Kidney (tissue), 14 donors: ENCODE data around the gene ASB10. TPM values are rescaled to one million over a fixed set of nuclear protein-coding genes. Genes with fewer than 3 reads are reported as not detected.

ENCODE experiments used
- DNase-seq, 5 donors: peaks; one replicate each; pipeline ENCODE4 v3.0.0-alpha.2; 2013 to 2020
- FAIRE-seq: peaks from 2 replicates; lab custom pipeline; 2012; peaks lifted over from hg19 to GRCh38; lab: Jason Lieb, UNC
- H3K27ac ChIP-seq, 2 donors: one replicate each; pipeline ENCODE4 v1.7.0; 2013; ENCODE audit warnings: low read depth in 2 of 2, low read length in 2 of 2, inconsistent platforms in 1 of 2
- H3K27me3 ChIP-seq: one replicate; pipeline ENCODE4 v1.7.1; 2013; ENCODE audit warnings: low read length, inconsistent platforms; ENCODE audit not compliant: control insufficient read depth, insufficient read depth
- H3K36me3 ChIP-seq, 3 donors: one replicate each; pipeline versions ENCODE4 v1.7.0 to v1.7.1; 2013; ENCODE audit warnings: low read length in 3 of 3, control low read depth in 1 of 3, inconsistent platforms in 1 of 3; ENCODE audit not compliant: insufficient read depth in 3 of 3, control insufficient read depth in 2 of 3
- H3K4me1 ChIP-seq, 3 donors: one replicate each; pipeline versions ENCODE4 v1.7.0 to v1.7.1; 2013; ENCODE audit warnings: low read length in 3 of 3, inconsistent platforms in 1 of 3, low read depth in 1 of 3; ENCODE audit not compliant: control insufficient read depth in 2 of 3, insufficient read depth in 2 of 3
- H3K4me3 ChIP-seq, 3 donors: one replicate each; pipeline versions ENCODE4 v1.7.0 to v1.8.1; 2013; ENCODE audit warnings: low read length in 3 of 3, control low read depth in 1 of 3, inconsistent platforms in 1 of 3
- H3K9ac ChIP-seq, 3 donors: one replicate each; pipeline versions ENCODE4 v1.7.0 to v1.7.1; 2013; ENCODE audit warnings: low read length in 3 of 3, control low read depth in 1 of 3, inconsistent platforms in 1 of 3
- H3K9me3 ChIP-seq, 3 donors: one replicate each; pipeline versions ENCODE4 v1.7.0 to v1.7.1; 2013; ENCODE audit warnings: low read length in 3 of 3, control low read depth in 1 of 3, inconsistent platforms in 1 of 3; ENCODE audit not compliant: control insufficient read depth in 2 of 3, insufficient read depth in 1 of 3
- CTCF ChIP-seq: IDR thresholded peaks from 3 replicates; pipeline ENCODE4 v1.5.1; 2012; ENCODE audit warnings: mild to moderate bottlenecking, moderate library complexity, borderline replicate concordance; ENCODE audit not compliant: insufficient read depth; ENCODE audit errors: extremely low read depth
- intact Hi-C: fragments of 100-400 bp; cut with DNase I; formaldehyde crosslinking; loops from one replicate; pipeline ENCODE4 v1.11.1; 2022
- polyA plus RNA-seq: library from polyadenylated mRNA; stranded (reverse); fragments of 350-450 nt; fragmentation: Illumina TruSeq; extraction: RNeasy Lipid Tissue Mini Kit (QIAGEN cat#74804); gene quantifications from one replicate; pipeline ENCODE4 v1.2.3, GENCODE V29; 2014; ENCODE audit warnings: low read depth, low replicate concordance; ENCODE audit not compliant: insufficient read depth
- total RNA-seq: library from RNA; stranded (reverse); fragmentation: NEBNext Ultra II Directional; extraction: Animal tissue kit (Norgen Biotek cat#: 25700); gene quantifications from one replicate; pipeline ENCODE4 v1.2.1, GENCODE V29; 2021
- donor health status: control.
- donor health status: control.
- donor health status: control.
- donor health status: control.
- donor health status: control.
- donor health status: DM: yes; HTN: yes; CAD: no.
- donor health status: Normal renal cell carcinoma (clear cell type).

ASB10 gene
- total and polyA plus RNA-seq, 2 donors from 2014 or later = 0.22 TPM; not detected in 1

- no peak for FAIRE-seq
These were observed 40.3 kb downstream of the ASB10 start for GRCh38 chr7:151146761-151147160.

GRCh38 chr7:151144387-151144786 lies 42.7 kb downstream of the ASB10 start:
- no peak for TF ChIP-seq CTCF
- DNase-seq = peak in 1 of 5 donors; percentile 4
- Histone ChIP-seq H3K27me3 (no peaks in the 10 kb centered on the region), H3K9me3 (no peaks in the 10 kb centered on the region), H3K27ac (no peak overlapping the region), H3K36me3 (peaks cover 0 to 18% (median 14%) of the 10 kb centered on the region in 3 donors), H3K4me1 (no peaks in the 10 kb centered on the region), H3K9ac (no peak overlapping the region), H3K4me3 (no peak overlapping the region)
- no peak for FAIRE-seq
- intact Hi-C loops = no loop called here

More at GRCh38 chr7:151146761-151147160, 40.3 kb downstream of the ASB10 start:
- DNase-seq = no peak
- peaks cover 4% of the 10 kb centered on the region for H3K27me3 ChIP-seq
- peaks cover 0 to 12% (median 8%) of the 10 kb centered on the region in 3 donors for H3K36me3 ChIP-seq
- H3K4me1 ChIP-seq = no peaks in the 10 kb centered on the region
- H3K4me3 ChIP-seq = no peak overlapping the region
- no peak overlapping the region for H3K27ac ChIP-seq
- H3K9ac ChIP-seq = no peak overlapping the region
- no peak for TF ChIP-seq CTCF
- intact Hi-C loops = no loop called here
- no peaks in the 10 kb centered on the region for H3K9me3 ChIP-seq

GRCh38 chr7:151143261-151144015 lies 43.6 kb downstream of the ASB10 start:
- DNase-seq = peak in 2 of 5 donors; percentile 7 to 59
- intact Hi-C loops = no loop called here
- Histone ChIP-seq H3K9me3 (no peaks in the 10 kb centered on the region), H3K9ac (no peak overlapping the region), H3K4me1 (no peaks in the 10 kb centered on the region), H3K36me3 (peaks cover 0 to 18% (median 14%) of the 10 kb centered on the region in 3 donors), H3K4me3 (no peak overlapping the region), H3K27ac (no peak overlapping the region), H3K27me3 (no peaks in the 10 kb centered on the region)
- TF ChIP-seq CTCF = no peak
- FAIRE-seq = no peak

- FAIRE-seq = no peak
- Histone ChIP-seq H3K4me3 (no peak overlapping the region), H3K9me3 (no peaks in the 10 kb centered on the region), H3K27me3 (no peaks in the 10 kb centered on the region), H3K27ac (no peak overlapping the region), H3K4me1 (no peaks in the 10 kb centered on the region), H3K36me3 (peaks cover 0 to 18% (median 14%) of the 10 kb centered on the region in 3 donors), H3K9ac (no peak overlapping the region)
- TF ChIP-seq CTCF = no peak
- DNase-seq = no peak
- intact Hi-C loops = no loop called here
These were observed 44.4 kb downstream of the ASB10 start for GRCh38 chr7:151142686-151143040.
